A549 (cell line): ENCODE data around the gene PAM. TPM values are rescaled to one million over a fixed set of nuclear protein-coding genes. Genes with fewer than 3 reads are reported as not detected.

Experiments
- ATAC-seq, 2 experiments: fragments of 200-7000 bp in 1 of 2; fragments of >200 bp in 1 of 2; cut with Nextera tagmentation in 1 of 2; cut with Tn5 transposase in 1 of 2; 3 replicates each; pipeline versions ENCODE4 v1.8.0 to v1.9.1; 2018 to 2020; ENCODE audit warnings: mild to moderate bottlenecking in 1 of 2, moderate library complexity in 1 of 2
- CTCF ChIA-PET: fragments of 300-600 bp; sonication (Branson Sonifier 250); formaldehyde crosslinking; extraction: SDS; loops from one replicate; lab custom pipeline; 2021; ENCODE audit warnings: antibody characterized with exemption, inconsistent platforms; lab: Yijun Ruan, JAX
- POLR2A ChIA-PET: fragments of 350-600 bp; formaldehyde crosslinking; extraction: SDS; loops from one replicate; lab custom pipeline; 2021; ENCODE audit warnings: antibody characterized with exemption, inconsistent platforms; lab: Yijun Ruan, JAX
- DNase-seq, 2 experiments: peaks; one replicate each; pipeline versions ENCODE4 v3.0.0 to v3.0.0-alpha.2; 2011 to 2016; ENCODE audit warnings: low read depth in 1 of 2, low spot score in 1 of 2
- FAIRE-seq: peaks from 2 replicates; lab custom pipeline; 2011; peaks lifted over from hg19 to GRCh38; lab: Jason Lieb, UNC
- H3K27ac ChIP-seq, 2 experiments: fragments of >200 bp; sonication (Bioruptor Twin); formaldehyde crosslinking; 3 replicates each; pipeline ENCODE4 v1.5.1; 2016 to 2017
- H3K4me1 ChIP-seq: fragments of >200 bp; sonication (Bioruptor Twin); formaldehyde crosslinking; 3 replicates; pipeline ENCODE4 v1.6.1; 2016
- H3K4me2 ChIP-seq: fragments of >200 bp; sonication (Bioruptor Twin); formaldehyde crosslinking; 3 replicates; pipeline ENCODE4 v1.6.1; 2016
- H3K4me3 ChIP-seq: fragments of >200 bp; sonication (Bioruptor Twin); formaldehyde crosslinking; 3 replicates; pipeline ENCODE4 v1.5.1; 2016
- H3K9me3 ChIP-seq: fragments of >200 bp; sonication (Bioruptor Twin); formaldehyde crosslinking; 3 replicates; pipeline ENCODE4 v1.6.1; 2016
- ATOH8 ChIP-seq: fragments of 250-450 bp; sonication (Bioruptor Pico); IDR thresholded peaks from 2 replicates; pipeline ENCODE4 v1.5.0; 2020; ENCODE audit warnings: low read depth, mild to moderate bottlenecking, moderate library complexity
- BHLHE40 ChIP-seq: IDR thresholded peaks from 2 replicates; pipeline ENCODE4 v1.6.1; 2012; ENCODE audit warnings: low read depth, low read length, inconsistent platforms
- CHD2 ChIP-seq: fragments of 150-350 bp; IDR thresholded peaks from 2 replicates; pipeline ENCODE4 v1.6.1; 2014; ENCODE audit warnings: low read length; ENCODE audit not compliant: partially characterized antibody
- CHD4 ChIP-seq: fragments of 200-600 bp; sonication (generic); IDR thresholded peaks from 2 replicates; pipeline ENCODE4 v1.6.1; 2016; ENCODE audit warnings: antibody characterized with exemption, mild to moderate bottlenecking, borderline replicate concordance
- CTCF ChIP-seq: fragments of >200 bp; sonication (Bioruptor Twin); formaldehyde crosslinking; IDR thresholded peaks from 3 replicates; pipeline ENCODE4 v1.5.1; 2016
- EHF ChIP-seq: fragments of 250-450 bp; sonication (Bioruptor Pico); IDR thresholded peaks from 2 replicates; pipeline ENCODE4 v1.5.0; 2020; ENCODE audit warnings: mild to moderate bottlenecking
- EHMT2 ChIP-seq: fragments of 200-600 bp; sonication (generic); IDR thresholded peaks from 2 replicates; pipeline ENCODE4 v1.6.1; 2016; ENCODE audit warnings: antibody characterized with exemption, low read depth, mild to moderate bottlenecking, moderate library complexity
- EP300 ChIP-seq, 2 experiments: fragments of >200 bp; sonication (Bioruptor Twin); formaldehyde crosslinking; IDR thresholded peaks; 2 replicates in 1 of 2; 3 replicates in 1 of 2; pipeline ENCODE4 v1.6.1; 2016 to 2017
- FOSL2 ChIP-seq, 2 experiments: fragments of 450-650 bp in 1 of 2; fragments of >200 bp in 1 of 2; sonication (Bioruptor Twin) in 1 of 2; formaldehyde crosslinking; IDR thresholded peaks; 2 replicates each; pipeline versions ENCODE4 v1.5.0 to v1.6.1; 2016 to 2020; ENCODE audit warnings: mild to moderate bottlenecking in 1 of 2, moderate library complexity in 1 of 2
- HES2 ChIP-seq: fragments of >200 bp; sonication (Bioruptor Twin); formaldehyde crosslinking; IDR thresholded peaks from 2 replicates; pipeline ENCODE4 v1.6.1; 2016
- HEYL ChIP-seq: fragments of 250-450 bp; sonication (Bioruptor Pico); IDR thresholded peaks from 2 replicates; pipeline ENCODE4 v1.8.0; 2021; ENCODE audit warnings: mild to moderate bottlenecking, moderate library complexity
- HOXB5 ChIP-seq: fragments of 250-450 bp; sonication (Bioruptor Pico); IDR thresholded peaks from 2 replicates; pipeline ENCODE4 v1.5.0; 2020; ENCODE audit warnings: mild to moderate bottlenecking, moderate library complexity
- JUN ChIP-seq, 2 experiments: fragments of >200 bp; sonication (Bioruptor Twin); formaldehyde crosslinking; IDR thresholded peaks; 2 replicates in 1 of 2; 3 replicates in 1 of 2; pipeline ENCODE4 v1.6.1; 2016 to 2017
- KDM1A ChIP-seq: fragments of 200-600 bp; sonication (generic); IDR thresholded peaks from 2 replicates; pipeline ENCODE4 v1.6.1; 2016; ENCODE audit warnings: low read depth, mild to moderate bottlenecking
- MAFK ChIP-seq: fragments of 450-650 bp; IDR thresholded peaks from 2 replicates; pipeline ENCODE4 v1.6.1; 2014; ENCODE audit not compliant: partially characterized antibody
- POLR2A ChIP-seq: IDR thresholded peaks from 2 replicates; pipeline ENCODE4 v1.6.1; 2012; ENCODE audit warnings: mild to moderate bottlenecking, low read length
- RAD21 ChIP-seq, 2 experiments: fragments of >200 bp in 1 of 2; sonication (Bioruptor Twin) in 1 of 2; formaldehyde crosslinking in 1 of 2; IDR thresholded peaks in 1 of 2; conservative IDR thresholded peaks in 1 of 2; 2 replicates in 1 of 2; 3 replicates in 1 of 2; pipeline ENCODE4 v1.6.1; 2012 to 2018; ENCODE audit warnings: inconsistent platforms in 1 of 2
- RARB ChIP-seq: fragments of 250-450 bp; sonication (Bioruptor Pico); IDR thresholded peaks from 2 replicates; pipeline ENCODE4 v1.8.0; 2021; ENCODE audit warnings: mild to moderate bottlenecking, moderate library complexity
- RCOR1 ChIP-seq: fragments of 150-350 bp; IDR thresholded peaks from 2 replicates; pipeline ENCODE4 v1.6.1; 2014; ENCODE audit warnings: antibody characterized with exemption, low read length, low read depth
- REST ChIP-seq: fragments of 200-600 bp; sonication (generic); IDR thresholded peaks from 2 replicates; pipeline ENCODE4 v1.6.1; 2016; ENCODE audit warnings: antibody characterized with exemption, mild to moderate bottlenecking, moderate library complexity
- RFX5 ChIP-seq: fragments of 450-650 bp; IDR thresholded peaks from 2 replicates; pipeline ENCODE4 v1.7.1; 2014; ENCODE audit warnings: antibody characterized with exemption, mild to moderate bottlenecking, moderate library complexity
- SMC3 ChIP-seq: fragments of >200 bp; sonication (Bioruptor Twin); formaldehyde crosslinking; IDR thresholded peaks from 3 replicates; pipeline ENCODE4 v1.6.1; 2018; ENCODE audit warnings: inconsistent platforms
- SREBF2 ChIP-seq: fragments of 450-650 bp; IDR thresholded peaks from 2 replicates; pipeline ENCODE4 v1.6.1; 2014; ENCODE audit warnings: mild to moderate bottlenecking, moderate library complexity
- TFCP2L1 ChIP-seq: fragments of 250-450 bp; sonication (Bioruptor Pico); IDR thresholded peaks from 2 replicates; pipeline ENCODE4 v1.5.0; 2021; ENCODE audit warnings: mild to moderate bottlenecking
- TP53 ChIP-seq: fragments of 250-450 bp; sonication (Bioruptor Pico); IDR thresholded peaks from 2 replicates; pipeline ENCODE4 v1.5.0; 2021; ENCODE audit warnings: mild to moderate bottlenecking, moderate library complexity
- ZC3H11A ChIP-seq: fragments of 450-650 bp; IDR thresholded peaks from 2 replicates; pipeline ENCODE4 v1.6.1; 2014; ENCODE audit warnings: antibody characterized with exemption, mild to moderate bottlenecking
- ZFP36 ChIP-seq: fragments of 450-650 bp; IDR thresholded peaks from 2 replicates; pipeline ENCODE4 v1.6.1; 2014; ENCODE audit warnings: borderline replicate concordance; ENCODE audit not compliant: partially characterized antibody
- ZNF302 ChIP-seq: fragments of 250-450 bp; sonication (Bioruptor Pico); IDR thresholded peaks from 2 replicates; pipeline ENCODE4 v1.9.0; 2021; ENCODE audit warnings: inconsistent platforms, mild to moderate bottlenecking, moderate library complexity
- ZSCAN20 ChIP-seq: fragments of 250-450 bp; sonication (Bioruptor Pico); IDR thresholded peaks from 2 replicates; pipeline ENCODE4 v1.8.0; 2022; ENCODE audit warnings: mild to moderate bottlenecking, moderate library complexity
- WGBS: methylation state at CpG from one replicate; pipeline ENCODE4 v1.1.6; 2017; ENCODE audit errors: missing lambda C conversion rate; 5-methylcytosine and 5-hydroxymethylcytosine counted together
- polyA plus RNA-seq, 4 experiments: library from polyadenylated mRNA; depleted of rRNA in 3 of 4; stranded (reverse); fragments of >200 nt; fragmentation: RNase III in 1 of 4; extraction: RNeasy Plus Mini Kit Qiagen cat#74134 plus additional on column Dnase treatment in 1 of 4; gene quantifications; 2 replicates in 3 of 4; 3 replicates in 1 of 4; pipeline ENCODE4 v1.2.3, GENCODE V29; 2011 to 2017
- TF ChIP-seq, protein P1 (sequence below): fragments of 150-350 bp; IDR thresholded peaks from 2 replicates; pipeline ENCODE4 v1.6.1; 2014; ENCODE audit warnings: low read depth, mild to moderate bottlenecking, low read length

The PAM gene
- polyA plus RNA-seq, 2 of the 4 experiments (the other 2 are of a cell fraction) = 21.5 to 25.1 TPM

- ChIA-PET CTCF (no interaction called here), POLR2A (no interaction called here)
- FAIRE-seq = no peak
- H3K27ac ChIP-seq = no peak overlapping the region
- no peaks in the 10 kb centered on the region for H3K9me3 ChIP-seq
- H3K4me2 ChIP-seq = no peak overlapping the region
- no peak for DNase-seq
- H3K4me1 ChIP-seq = no peaks in the 10 kb centered on the region
- TF ChIP-seq ZSCAN20 (CRISPR knock-in tag) (no peak), JUN (IDR thresholded peaks at IDR 0.05) (no peak), POLR2A (no peak), ZFP36 (no peak), SMC3 (no peak), HEYL (CRISPR knock-in tag) (no peak), BHLHE40 (no peak), KDM1A (no peak)
- TF ChIP-seq, protein P1, sequence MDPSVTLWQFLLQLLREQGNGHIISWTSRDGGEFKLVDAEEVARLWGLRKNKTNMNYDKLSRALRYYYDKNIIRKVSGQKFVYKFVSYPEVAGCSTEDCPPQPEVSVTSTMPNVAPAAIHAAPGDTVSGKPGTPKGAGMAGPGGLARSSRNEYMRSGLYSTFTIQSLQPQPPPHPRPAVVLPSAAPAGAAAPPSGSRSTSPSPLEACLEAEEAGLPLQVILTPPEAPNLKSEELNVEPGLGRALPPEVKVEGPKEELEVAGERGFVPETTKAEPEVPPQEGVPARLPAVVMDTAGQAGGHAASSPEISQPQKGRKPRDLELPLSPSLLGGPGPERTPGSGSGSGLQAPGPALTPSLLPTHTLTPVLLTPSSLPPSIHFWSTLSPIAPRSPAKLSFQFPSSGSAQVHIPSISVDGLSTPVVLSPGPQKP = no peak
- no peak for ATAC-seq
- no peak overlapping the region for H3K4me3 ChIP-seq
Observed at GRCh38 chr5:103000089-103000488, 245.0 kb downstream of the PAM start.

GRCh38 chr5:103003872-103004271 lies 248.8 kb downstream of the PAM start:
- no peak for FAIRE-seq
- no peak overlapping the region for H3K27ac ChIP-seq
- ATAC-seq = no peak
- no peaks in the 10 kb centered on the region for H3K9me3 ChIP-seq
- no peak overlapping the region for H3K4me3 ChIP-seq
- ChIA-PET POLR2A (no interaction called here), CTCF (interaction anchor here (0.7 kb wide), 1 partner anchor 86 kb away, joined by 3 read pairs; no protein-coding TSS in a partner anchor)
- H3K4me2 ChIP-seq = no peak overlapping the region
- no peaks in the 10 kb centered on the region for H3K4me1 ChIP-seq
- WGBS = 52% methylated on average over 4 of the region's 4 CpGs
- no peak for DNase-seq
- no peak for TF ChIP-seq ZC3H11A
- TF ChIP-seq ATOH8 = no peak
- no peak for TF ChIP-seq POLR2A
- TF ChIP-seq FOSL2 (IDR thresholded peaks at IDR 0.05) = no peak
- no peak for TF ChIP-seq FOSL2 (CRISPR knock-in tag; IDR thresholded peaks at IDR 0.05)
- no peak for TF ChIP-seq HOXB5 (CRISPR knock-in tag)
- TF ChIP-seq CHD2 = no peak
- TF ChIP-seq SREBF2 = no peak
- TF ChIP-seq ZSCAN20 (CRISPR knock-in tag) = no peak
- no peak for TF ChIP-seq RARB (CRISPR knock-in tag)
- TF ChIP-seq EP300 (IDR thresholded peaks at IDR 0.05) = no peak
- TF ChIP-seq RFX5 = no peak
- TF ChIP-seq HES2 = no peak
- TF ChIP-seq ZFP36 = no peak
- no peak for TF ChIP-seq CHD4
- TF ChIP-seq KDM1A = no peak

DNA sequence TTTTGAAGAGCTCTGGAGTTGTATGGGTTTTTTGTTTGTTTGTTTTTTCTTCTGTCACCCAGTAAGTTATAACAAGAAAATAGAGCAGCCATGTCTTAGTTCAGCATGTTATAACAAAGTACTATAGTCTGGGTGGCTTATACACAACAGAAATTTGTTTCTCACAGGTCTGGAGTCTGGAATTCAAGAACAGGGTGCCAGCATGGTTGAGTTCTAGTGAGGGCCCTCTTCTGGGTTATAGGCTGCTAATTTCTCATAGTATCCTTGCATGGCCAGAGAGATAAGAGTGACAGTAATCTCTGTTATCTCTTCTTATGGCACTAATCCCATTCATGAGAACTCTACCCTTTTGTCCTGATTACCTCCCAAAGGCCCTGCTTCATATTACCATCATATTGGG lies 250.2 kb downstream of the PAM start:
- Histone ChIP-seq H3K4me2 (no peak overlapping the region), H3K9me3 (no peaks in the 10 kb centered on the region), H3K4me1 (no peaks in the 10 kb centered on the region), H3K4me3 (no peak overlapping the region), H3K27ac (no peak overlapping the region)
- ATAC-seq (no peak), FAIRE-seq (no peak), DNase-seq (no peak)
- POLR2A ChIA-PET = no interaction called here
- CTCF ChIA-PET = interaction anchor here (0.6 kb wide), 1 partner anchor 29 kb away, joined by 4 read pairs; no protein-coding TSS in a partner anchor
- no peak for TF ChIP-seq EHMT2
- TF ChIP-seq MAFK = no peak
- TF ChIP-seq CHD4 = no peak
- TF ChIP-seq EHF = no peak
- no peak for TF ChIP-seq REST
- TF ChIP-seq RCOR1 = no peak
- TF ChIP-seq TFCP2L1 (CRISPR knock-in tag) = no peak
- TF ChIP-seq TP53 (CRISPR knock-in tag) = no peak
- no peak for TF ChIP-seq ZNF302 (CRISPR knock-in tag)
- no peak for TF ChIP-seq CTCF
- TF ChIP-seq RAD21 (conservative IDR thresholded peaks at IDR 0.05 in 1 of 2, IDR thresholded peaks at IDR 0.05 in 1 of 2) = no peak
- TF ChIP-seq RFX5 = no peak
